Stimulated activated naive CD8-positive, alpha-beta T cell treated with anti-CD3 and anti-CD28 coated beads, Interleukin-15, Interleukin-2, amounts not matched to agents 100 U/mL and 50 U/mL, for 24 hours (primary cell): ENCODE data around the gene RGR.

Experiments
- ATAC-seq: fragments of 150-1000 bp; cut with Tn5 transposase; one replicate; pipeline ENCODE4 v1.10.0; 2021
- DNase-seq: peaks from one replicate; pipeline ENCODE4 v3.0.0; 2021

RGR gene

DNA sequence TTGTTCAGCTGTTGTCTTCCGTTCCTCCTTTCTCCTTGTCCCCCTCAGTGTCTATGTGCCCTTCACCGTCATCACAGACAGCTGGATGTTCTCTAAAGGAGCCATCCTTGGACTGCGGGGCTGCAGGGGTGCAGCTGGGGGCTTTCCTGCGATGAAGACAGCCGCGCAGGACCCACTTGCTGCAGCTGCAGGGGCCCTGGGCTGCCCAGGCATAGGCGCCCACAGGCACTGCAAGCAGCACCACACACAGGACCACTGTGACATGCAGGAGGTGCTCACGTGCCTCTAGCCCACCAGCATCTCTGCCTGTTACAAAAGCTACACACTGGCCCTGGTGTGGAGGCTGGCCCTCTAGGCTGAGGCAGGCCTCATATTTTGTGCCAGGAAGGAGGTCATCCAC, 22.9 kb upstream of the RGR start:
- ATAC-seq (no peak), DNase-seq (no peak)

GRCh38 chr10:84224411-84225028, 20.3 kb upstream of the RGR start:
- no peak for DNase-seq
- ATAC-seq = no peak

DNA sequence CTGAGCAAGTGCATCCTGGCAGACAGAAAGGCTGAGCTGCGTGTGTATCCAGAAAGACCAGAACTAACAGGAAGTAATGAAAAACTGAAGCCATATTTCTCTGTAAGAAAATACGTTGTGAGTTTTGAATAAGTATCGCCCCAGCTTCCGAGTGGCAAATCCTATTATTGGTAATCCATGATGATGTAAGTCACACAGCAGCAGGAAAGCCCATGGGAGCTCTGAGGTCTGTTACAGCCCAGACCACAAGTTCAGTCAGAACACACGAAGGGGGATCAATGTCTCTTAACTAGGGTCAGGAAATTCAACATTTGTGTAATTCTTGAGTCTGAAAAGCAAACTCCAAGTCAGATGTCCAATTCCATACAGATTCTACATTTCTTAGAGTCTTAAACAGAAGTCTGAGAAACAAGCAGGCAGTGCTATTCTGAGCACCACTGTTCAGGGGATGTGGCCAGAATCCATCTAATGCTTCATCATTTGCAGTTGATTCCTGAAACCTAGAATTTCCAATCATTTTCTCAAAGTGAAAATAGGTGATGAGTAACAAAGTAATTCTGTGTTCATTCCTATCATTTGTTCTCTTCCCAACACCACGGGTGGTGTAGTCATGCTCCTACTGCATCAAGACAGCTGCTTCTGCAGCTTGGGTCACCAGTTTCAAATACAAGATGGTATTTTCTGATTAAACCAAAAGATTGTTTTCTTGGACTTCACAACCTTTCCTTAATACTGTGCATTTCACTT, 19.3 kb upstream of the RGR start, which contains the start of gene LRIT2:
Gene LRIT2, minus strand, starts transcription at position 118 of the 747 bp plus-strand sequence. Its CDS starts 24 bp downstream, at position 94.
- ATAC-seq = no peak
- no peak for DNase-seq

GRCh38 chr10:84226616-84227015, 18.2 kb upstream of the RGR start:
- DNase-seq (no peak), ATAC-seq (no peak)

GRCh38 chr10:84227810-84228209, 17.0 kb upstream of the RGR start:
- ATAC-seq = no peak
- no peak for DNase-seq

GRCh38 chr10:84230359-84230758, 14.5 kb upstream of the RGR start:
- no peak for ATAC-seq
- no peak for DNase-seq

- no peak for DNase-seq
- no peak for ATAC-seq
These were observed 12.5 kb upstream of the RGR start for GRCh38 chr10:84232376-84232775.

- ATAC-seq = no peak
- no peak for DNase-seq
These were observed 10.9 kb upstream of the RGR start for GRCh38 chr10:84233940-84234339.

- no peak for ATAC-seq
- no peak for DNase-seq
These were observed 10.4 kb upstream of the RGR start for GRCh38 chr10:84234479-84234878.

- DNase-seq (no peak), ATAC-seq (no peak)
These were observed 9.8 kb upstream of the RGR start for GRCh38 chr10:84235096-84235495.

DNA sequence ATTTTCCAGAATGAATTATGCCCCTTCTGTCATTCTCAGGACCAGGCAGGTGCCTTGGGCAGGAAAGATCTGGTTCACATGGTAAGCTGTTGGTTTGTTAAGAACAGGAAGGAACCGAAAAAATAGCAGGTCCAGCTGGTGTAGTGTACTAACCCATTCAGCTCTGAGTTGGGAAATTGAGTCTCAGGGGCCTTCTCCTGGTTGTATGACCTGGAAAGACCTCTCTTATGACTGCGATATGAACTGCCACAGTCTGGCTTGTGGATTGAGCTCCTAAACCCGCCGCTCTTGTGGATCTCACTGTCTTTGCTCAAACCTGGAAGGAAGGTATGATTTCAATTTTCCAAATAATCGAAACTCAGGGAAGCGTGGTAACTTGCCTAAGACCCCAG, 8.1 kb upstream of the RGR start:
- DNase-seq (no peak), ATAC-seq (no peak)

DNA sequence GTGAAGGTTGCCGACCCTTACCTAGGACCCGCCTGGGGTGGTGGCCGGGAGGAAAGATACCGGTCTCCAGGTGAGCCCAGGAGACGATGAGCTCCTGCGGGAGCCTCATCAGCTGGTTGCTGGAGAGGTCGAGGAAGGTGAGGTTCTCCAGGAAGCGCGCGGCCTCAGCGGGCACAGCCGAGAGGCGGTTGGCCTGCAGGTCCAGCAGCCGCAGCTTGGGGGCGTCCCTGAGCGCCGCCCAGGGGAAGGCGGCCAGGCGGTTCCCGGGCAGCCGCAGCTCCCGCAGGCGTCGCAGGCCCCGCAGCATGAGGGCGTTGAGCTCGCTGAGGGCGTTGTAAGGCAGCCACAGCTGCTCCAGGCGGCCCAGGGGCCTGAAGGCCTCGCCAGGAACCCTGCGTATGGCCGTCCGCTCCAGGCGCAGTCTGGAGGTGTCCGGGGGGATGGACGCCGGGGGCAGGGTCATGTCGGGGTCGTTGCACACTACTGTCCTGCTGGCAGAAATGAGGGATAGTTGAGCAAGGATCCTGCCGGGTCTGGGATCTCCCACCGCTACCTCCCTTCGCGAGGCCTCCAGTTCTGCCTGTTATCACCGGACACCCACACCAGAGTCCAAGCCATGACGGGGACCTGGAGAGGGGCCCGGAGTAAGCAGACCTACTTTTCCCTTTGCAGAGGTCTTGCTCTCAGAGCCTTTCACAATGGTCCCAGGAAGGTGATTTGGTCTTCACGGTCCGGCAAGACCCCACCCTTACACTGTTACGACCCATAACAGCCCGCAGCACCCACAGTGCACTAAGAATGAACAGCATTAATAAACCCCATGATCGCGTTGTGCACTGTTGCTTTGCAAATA, 7.4 kb upstream of the RGR start:
- DNase-seq (peak; percentile 12), ATAC-seq (no peak)

- ATAC-seq = no peak
- no peak for DNase-seq
These were observed 5.9 kb upstream of the RGR start for GRCh38 chr10:84238909-84239308.

GRCh38 chr10:84241185-84241790, 3.6 kb upstream of the RGR start, which contains the start of gene LRIT1:
Gene LRIT1 (minus strand): TSS chr10:84241546. CDS start chr10:84241439, 107 bp downstream.
- DNase-seq (no peak), ATAC-seq (no peak)

DNA sequence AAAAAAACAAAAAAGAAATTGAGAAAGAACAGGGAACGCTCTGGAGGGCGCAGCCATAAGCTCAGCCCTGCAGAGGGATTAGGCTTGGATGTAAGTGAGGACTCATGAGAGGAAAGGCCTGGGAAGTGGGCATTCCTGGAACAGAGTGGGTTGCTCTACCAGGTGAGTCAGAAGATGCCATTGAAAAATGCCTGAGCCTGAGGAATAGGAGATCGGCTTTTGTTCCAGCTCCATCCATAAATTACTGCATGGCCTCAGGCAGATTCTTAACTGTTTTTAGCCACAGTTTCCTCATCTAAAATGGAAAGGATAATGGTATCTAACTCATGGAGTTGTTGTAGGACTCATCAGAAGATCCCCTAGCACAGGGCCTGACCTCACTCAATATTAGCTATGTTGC, 1.1 kb upstream of the RGR start:
- DNase-seq (no peak), ATAC-seq (no peak)

- ATAC-seq = no peak
- no peak for DNase-seq
These were observed 2.6 kb downstream of the RGR start for GRCh38 chr10:84247496-84247895.

DNA sequence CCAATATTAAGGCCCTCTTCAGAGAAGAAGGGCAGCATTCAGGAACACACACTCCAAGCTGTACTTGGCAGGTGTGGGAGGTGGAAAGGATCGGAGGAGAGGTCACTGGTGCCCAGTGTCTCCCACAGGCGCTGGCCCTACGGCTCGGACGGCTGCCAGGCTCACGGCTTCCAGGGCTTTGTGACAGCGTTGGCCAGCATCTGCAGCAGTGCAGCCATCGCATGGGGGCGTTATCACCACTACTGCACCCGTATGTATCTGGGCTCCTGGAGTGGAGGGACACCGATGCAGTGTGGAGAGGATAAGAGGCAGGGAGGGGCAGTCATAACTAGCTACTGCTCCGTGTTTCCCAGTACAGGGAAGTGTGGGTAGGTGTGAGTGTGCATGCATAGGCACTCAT, 3.9 kb downstream of the RGR start:
- no peak for DNase-seq
- no peak for ATAC-seq

DNA sequence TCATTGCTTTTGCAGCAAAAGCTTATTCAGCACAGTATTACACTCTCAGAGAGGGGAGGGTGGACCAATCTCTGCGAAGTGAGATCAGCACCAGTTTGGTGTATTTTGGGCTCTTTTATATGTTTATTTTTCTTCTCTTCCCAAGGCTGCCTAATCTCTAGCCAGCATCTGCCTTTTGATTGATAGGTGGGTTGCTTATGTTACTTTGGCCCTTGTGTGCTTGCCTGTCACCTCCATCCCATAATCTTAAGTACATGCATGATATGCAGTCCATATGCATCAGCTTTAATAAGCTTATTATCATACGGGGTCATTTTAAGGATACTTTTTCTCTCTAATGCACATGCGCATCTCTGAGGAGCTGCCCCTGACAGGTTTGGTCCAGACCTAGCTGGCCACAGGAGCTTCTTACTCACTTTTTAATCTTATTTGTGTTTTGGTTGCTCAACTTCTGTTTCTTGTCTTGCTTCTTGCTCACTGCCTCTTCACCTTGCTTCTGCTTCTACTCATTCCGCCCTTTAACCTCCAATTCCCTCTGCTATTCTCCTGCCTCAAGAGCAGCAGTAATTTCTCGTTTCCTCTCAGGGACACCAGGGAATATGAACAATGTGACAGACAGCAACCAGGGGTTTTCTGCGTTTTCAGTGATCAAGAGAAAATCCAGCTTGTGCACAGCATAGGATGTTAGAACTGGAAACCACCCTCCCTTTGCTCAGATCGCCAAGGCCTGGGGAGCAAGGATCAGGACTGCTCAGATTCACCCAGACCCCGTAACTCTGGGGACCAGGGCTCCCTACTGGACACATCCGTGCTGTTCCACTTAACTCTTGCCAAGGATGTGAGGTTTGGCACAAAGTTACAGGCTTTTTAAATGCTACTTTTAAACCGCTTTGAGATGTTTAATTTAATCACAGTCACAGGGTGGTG, 10.0 kb downstream of the RGR start:
- no peak for ATAC-seq
- no peak for DNase-seq

- peak; percentile 70 for DNase-seq
- peak; percentile 65 for ATAC-seq
These were observed 11.9 kb downstream of the RGR start for GRCh38 chr10:84256510-84257342.

DNA sequence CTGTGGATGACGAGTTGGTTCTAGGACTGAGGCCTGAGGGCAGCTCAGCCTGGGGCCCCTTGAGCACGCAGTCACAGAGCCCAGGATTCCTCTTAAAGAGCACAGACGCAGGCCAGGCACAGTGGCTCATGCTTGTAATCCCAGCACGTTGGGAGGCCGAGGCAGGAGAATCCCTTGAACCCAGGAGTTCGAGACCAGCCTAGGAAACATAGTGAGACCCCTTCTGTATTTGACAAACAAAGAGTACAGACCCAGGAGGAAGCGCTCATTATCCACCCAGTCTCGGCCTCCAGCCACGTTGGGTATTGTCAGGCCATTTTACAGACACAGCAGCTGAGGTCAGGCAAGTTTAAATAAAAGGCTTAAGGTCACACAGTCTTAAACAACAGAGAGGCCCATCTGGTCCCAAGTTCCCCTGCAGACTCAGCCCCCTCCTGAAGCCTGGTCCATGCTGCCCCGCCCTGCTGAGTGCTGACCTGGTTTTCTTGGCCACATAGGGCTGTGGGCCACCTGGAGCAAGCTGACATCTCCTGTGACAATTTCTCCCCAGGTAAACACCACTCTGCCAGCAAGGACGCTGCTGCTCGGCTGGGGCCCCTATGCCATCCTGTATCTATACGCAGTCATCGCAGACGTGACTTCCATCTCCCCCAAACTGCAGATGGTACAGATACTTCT, 12.6 kb downstream of the RGR start:
- ATAC-seq = no peak
- no peak for DNase-seq
